ENCODE data around the gene OSBP2. TPM values are rescaled to one million over a fixed set of nuclear protein-coding genes. Genes with fewer than 3 reads are reported as not detected.
A peak's percentile ranks its signal among the peaks of the same experiment; 100 is the strongest.

Gene OSBP2
- total and polyA plus RNA-seq, 10 donors, result 0.38 to 41.4 (median 6.5) TPM

GRCh38 chr22:30855677-30856518, 161.2 kb downstream of the OSBP2 start:
- Histone ChIP-seq H3K27ac (no peak overlapping the region), H3K4me3 (no peak overlapping the region), H3K9me3 (peaks cover 0 to 15% (median 9%) of the 10 kb centered on the region in 8 donors), H3K4me1 (no peaks in the 10 kb centered on the region), H3K27me3 (replicated peaks in 1 of 7) (no peaks in the 10 kb centered on the region), H3K36me3 (no peaks in the 10 kb centered on the region)
- TF ChIP-seq POLR2AphosphoS5 (IDR thresholded peaks at IDR 0.05), result no peak
- TF ChIP-seq CTCF (IDR thresholded peaks at IDR 0.05 in 8 of 11, conservative IDR thresholded peaks at IDR 0.05 in 3 of 11), result no peak
- TF ChIP-seq POLR2A (IDR thresholded peaks at IDR 0.05), result no peak
- WGBS, 5 donors, result 92 to 96% (median 93%) methylated on average over 4 of the region's 4 CpGs
- intact Hi-C loops (cut with DNase I; ENCODE audit: low total_unique reads), result no loop called here
- DNase-seq, result no peak

DNA sequence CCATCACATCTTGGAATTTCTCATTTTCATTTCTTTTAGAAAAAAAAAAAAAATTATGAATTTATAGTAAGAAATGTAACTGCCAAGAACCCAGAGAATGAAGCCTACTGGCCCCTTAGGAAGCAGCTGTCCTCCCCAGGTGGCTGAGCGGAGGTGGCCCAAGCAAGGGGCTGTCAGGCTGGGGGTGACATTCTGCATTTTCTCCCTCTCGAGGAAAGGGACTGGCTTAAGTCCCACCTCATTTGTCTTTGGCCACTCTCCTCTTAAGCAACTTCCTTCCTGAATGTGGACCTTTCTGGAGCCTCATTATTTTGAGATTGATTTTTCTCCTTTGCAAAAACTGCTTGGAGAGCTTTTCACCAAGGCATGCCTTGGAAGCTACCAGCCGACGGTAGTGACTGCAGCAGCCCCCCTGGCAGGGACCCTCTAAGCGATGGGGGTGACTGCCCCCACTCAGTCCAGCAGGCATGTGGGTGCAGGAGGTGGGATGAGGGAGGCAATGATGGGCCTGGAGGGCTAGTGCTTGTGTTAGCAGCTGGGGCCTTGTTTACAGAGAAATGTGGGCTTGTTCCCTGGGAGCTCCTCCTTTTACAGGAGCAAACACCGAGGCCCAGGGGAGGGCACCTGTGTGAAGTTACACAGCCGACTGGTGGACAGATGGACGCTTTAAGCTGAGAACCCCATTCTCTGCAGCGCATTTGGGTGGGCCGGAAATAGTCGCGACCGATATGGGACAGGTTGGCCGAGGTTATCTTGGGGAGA, 162.2 kb downstream of the OSBP2 start:
- no peaks in the 10 kb centered on the region for H3K36me3 ChIP-seq
- H3K4me3 ChIP-seq, result no peak overlapping the region
- intact Hi-C loops (cut with DNase I; ENCODE audit: low total_unique reads), result no loop called here
- WGBS, 5 donors, result 78 to 91% (median 80%) methylated on average over 13 to 14 of the region's 14 CpGs
- TF ChIP-seq CTCF (IDR thresholded peaks at IDR 0.05 in 8 of 11, conservative IDR thresholded peaks at IDR 0.05 in 3 of 11) (no peak), POLR2A (IDR thresholded peaks at IDR 0.05) (no peak), POLR2AphosphoS5 (IDR thresholded peaks at IDR 0.05) (no peak)
- H3K9me3 ChIP-seq, result peaks cover 0 to 14% (median 8%) of the 10 kb centered on the region in 8 donors
- DNase-seq, result peak; percentile 31
- no peak overlapping the region for H3K27ac ChIP-seq
- peaks cover 0 to 2% (median 0%) of the 10 kb centered on the region in 7 donors for H3K27me3 ChIP-seq (replicated peaks in 1 of 7)
- H3K4me1 ChIP-seq, result no peaks in the 10 kb centered on the region

GRCh38 chr22:30857791-30858190, 163.1 kb downstream of the OSBP2 start:
- Histone ChIP-seq H3K36me3 (no peaks in the 10 kb centered on the region), H3K9me3 (peaks cover 0 to 9% (median 2%) of the 10 kb centered on the region in 8 donors), H3K4me1 (no peaks in the 10 kb centered on the region), H3K4me3 (no peak overlapping the region), H3K27me3 (replicated peaks in 1 of 7) (peaks cover 0 to 5% (median 0%) of the 10 kb centered on the region in 7 donors), H3K27ac (no peak overlapping the region)
- TF ChIP-seq CTCF (IDR thresholded peaks at IDR 0.05 in 8 of 11, conservative IDR thresholded peaks at IDR 0.05 in 3 of 11) (no peak), POLR2A (IDR thresholded peaks at IDR 0.05) (no peak), POLR2AphosphoS5 (IDR thresholded peaks at IDR 0.05) (no peak)
- intact Hi-C loops (cut with DNase I; ENCODE audit: low total_unique reads), result no loop called here
- no peak for DNase-seq
- WGBS, 5 donors, result 90 to 96% (median 94%) methylated on average over 9 to 13 of the region's 13 CpGs
